Middle frontal gyrus (tissue), 1 donor: ENCODE measurements around the gene GRB7.
"Not testable (repeated sequence)": the region's sequence is repeated elsewhere in the genome, so short reads cannot be mapped to it uniquely, and the experiment has no call there.

Source experiments
- DNase-seq: peaks from one replicate; pipeline ENCODE4 v3.0.0-alpha.2; 2015; ENCODE audit warnings: low spot score; ENCODE audit errors: extremely low spot score

GRB7 gene

DNA sequence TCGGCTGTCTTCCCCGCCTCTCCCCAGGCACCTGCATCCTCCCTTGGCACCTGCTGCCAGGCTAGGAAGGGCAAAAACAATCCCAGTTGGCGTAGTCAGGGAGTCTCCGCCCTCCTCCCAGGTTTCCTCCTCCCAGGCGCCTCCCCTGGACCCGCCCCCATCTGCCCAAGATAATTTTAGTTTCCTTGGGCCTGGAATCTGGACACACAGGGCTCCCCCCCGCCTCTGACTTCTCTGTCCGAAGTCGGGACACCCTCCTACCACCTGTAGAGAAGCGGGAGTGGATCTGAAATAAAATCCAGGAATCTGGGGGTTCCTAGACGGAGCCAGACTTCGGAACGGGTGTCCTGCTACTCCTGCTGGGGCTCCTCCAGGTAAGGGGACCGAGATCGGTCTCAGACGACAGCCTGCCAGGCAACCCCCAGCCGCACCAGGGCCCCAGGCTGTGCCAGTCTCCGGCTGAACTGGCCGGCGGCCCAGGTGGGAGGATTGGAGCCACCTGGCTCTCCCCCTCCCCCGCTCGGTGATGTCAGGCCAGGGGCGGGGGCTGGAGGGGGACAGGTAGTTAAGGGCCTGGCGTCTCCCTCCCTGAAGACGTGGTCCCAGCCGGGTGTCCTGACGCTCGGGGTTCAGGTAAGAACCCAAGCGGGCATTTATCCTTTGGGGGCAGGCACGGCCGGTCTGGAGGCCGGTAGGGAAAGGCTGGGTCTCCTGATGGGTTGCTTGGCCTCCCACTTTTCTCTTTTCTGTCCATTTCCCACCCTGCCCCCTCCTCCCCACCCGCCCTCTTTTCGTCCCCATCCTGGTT lies at the start of gene GRB7:
GRB7 (plus strand) TSS at position 179 of the 808 bp plus-strand sequence. CDS start 4,364 bp downstream, outside the sequence.
- DNase-seq: no peak

GRCh38 chr17:39688475-39688835 lies 49.3 kb upstream of the GRB7 start:
- DNase-seq: no peak

DNA sequence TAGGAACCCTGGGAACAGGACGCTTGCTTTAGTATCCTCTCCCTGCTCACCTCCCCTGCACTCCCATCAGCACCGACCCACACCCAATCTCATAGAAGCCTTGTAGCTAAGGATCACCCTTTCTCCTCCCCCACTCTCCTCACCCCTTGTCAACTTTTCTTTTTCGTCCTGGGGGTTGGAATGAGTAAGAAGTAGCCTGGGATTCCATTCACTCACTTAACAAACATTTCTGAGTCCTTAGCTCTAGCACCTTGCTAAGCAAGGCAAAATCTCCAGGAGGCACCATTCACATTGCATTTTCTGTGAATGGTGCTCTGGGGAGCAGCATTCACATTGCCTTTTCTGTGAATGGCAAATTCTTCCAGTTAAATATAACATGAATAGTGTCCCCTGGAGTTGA lies 48.8 kb upstream of the GRB7 start:
- DNase-seq: no peak

- no peak for DNase-seq
These were observed 43.1 kb upstream of the GRB7 start for GRCh38 chr17:39694593-39694992.

GRCh38 chr17:39695089-39695474 lies 42.7 kb upstream of the GRB7 start:
- DNase-seq: no peak

- DNase-seq: no peak
These were observed 41.0 kb upstream of the GRB7 start for GRCh38 chr17:39696731-39697130.

DNA sequence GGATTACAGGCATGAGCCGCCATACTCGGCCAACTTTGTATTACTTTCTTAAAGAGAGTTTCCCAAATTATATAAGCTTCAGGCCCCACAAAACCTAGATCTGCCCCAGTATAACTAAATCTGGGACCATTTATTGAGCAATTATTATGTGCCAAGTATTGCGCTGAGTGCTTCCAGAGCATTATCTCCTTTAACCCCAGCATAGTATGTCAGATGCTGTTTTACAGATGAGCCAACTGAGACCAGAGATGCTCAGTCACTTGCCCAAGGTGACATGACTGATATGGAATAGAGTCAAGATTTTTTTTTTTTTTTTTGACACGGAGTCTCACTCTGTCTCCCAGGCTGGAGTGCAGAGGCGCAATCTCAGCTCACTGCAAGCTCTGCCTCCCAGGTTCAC lies 39.8 kb upstream of the GRB7 start:
- no peak for DNase-seq

GRCh38 chr17:39699157-39699817 lies 38.5 kb upstream of the GRB7 start:
- not testable (repeated sequence) for DNase-seq

DNA sequence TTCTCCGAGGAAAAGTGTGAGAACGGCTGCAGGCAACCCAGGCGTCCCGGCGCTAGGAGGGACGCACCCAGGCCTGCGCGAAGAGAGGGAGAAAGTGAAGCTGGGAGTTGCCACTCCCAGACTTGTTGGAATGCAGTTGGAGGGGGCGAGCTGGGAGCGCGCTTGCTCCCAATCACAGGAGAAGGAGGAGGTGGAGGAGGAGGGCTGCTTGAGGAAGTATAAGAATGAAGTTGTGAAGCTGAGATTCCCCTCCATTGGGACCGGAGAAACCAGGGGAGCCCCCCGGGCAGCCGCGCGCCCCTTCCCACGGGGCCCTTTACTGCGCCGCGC lies 38.0 kb upstream of the GRB7 start, which contains the start of gene ERBB2:
ERBB2 (plus strand) TSS at position 247 of the 330 bp plus-strand sequence. CDS start 175 bp downstream, outside the sequence.
- no peak for DNase-seq

DNA sequence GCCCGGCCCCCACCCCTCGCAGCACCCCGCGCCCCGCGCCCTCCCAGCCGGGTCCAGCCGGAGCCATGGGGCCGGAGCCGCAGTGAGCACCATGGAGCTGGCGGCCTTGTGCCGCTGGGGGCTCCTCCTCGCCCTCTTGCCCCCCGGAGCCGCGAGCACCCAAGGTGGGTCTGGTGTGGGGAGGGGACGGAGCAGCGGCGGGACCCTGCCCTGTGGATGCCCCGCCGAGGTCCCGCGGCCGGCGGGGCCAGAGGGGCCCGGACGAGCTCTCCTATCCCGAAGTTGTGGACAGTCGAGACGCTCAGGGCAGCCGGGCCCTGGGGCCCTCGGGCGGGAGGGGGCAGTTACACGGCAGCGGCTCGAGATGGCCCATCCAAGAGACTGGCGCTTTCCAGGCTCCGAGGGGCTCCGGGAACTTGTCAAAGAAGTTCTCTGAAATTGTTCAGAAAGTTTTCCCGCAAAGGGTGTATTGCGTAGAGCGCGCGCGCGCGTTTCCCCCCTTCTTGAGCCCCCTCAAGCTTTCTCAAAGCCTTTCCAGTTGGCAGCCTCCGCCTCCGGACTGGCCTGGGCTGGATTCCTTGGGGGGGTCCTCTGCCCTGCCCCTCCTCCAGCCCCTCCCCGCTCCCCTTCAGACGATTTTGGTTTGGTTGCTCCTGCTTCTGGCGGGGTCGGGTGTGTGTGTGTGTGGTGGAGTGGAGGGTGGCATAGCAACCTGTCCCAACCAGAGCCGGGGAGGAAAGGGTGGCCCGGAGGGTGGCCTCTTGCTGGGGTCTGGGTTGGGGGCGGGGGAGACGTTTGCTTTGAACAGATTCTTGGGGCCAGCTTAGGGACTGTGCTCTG lies 37.4 kb upstream of the GRB7 start:
- no peak for DNase-seq

DNA sequence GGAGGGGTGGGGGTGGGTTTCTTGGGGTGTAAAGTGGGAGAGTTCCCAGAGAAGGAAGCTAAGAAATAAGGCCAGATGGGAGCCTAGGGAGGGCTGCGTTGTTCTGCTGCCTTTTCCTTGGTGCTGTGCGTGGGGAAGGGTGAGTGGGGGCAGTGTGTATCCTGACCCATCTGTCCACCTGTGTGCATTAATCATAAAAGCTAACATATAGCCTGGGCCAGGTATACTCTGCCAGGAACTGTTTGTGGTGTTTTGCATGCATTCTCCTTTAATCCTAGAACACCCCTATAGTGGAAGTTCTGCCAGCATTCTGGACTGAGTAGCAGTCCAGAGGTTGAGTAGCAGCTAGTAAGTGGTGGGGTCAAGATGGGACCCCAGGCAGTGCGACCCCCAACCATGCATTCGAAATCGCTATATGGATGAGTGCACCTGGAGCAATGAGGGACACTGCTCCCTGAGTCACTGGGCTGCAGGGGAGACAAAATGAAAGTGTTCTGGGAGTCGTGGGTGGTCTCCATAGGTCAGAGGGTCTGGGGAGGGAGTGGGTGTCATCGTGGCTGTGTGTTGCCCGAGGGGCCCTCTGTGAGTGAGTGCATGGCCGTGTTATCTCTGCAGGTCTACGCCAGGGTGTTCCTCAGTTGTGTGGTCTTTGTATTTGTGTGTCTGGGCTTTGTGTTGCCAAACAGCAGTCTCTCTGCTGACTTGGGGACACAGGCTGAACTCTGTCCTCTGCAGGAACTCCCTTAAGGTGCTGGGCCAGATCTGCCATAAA lies 36.5 kb upstream of the GRB7 start:
- DNase-seq: no peak

GRCh38 chr17:39701784-39702422 lies 35.8 kb upstream of the GRB7 start:
- DNase-seq: no peak

DNA sequence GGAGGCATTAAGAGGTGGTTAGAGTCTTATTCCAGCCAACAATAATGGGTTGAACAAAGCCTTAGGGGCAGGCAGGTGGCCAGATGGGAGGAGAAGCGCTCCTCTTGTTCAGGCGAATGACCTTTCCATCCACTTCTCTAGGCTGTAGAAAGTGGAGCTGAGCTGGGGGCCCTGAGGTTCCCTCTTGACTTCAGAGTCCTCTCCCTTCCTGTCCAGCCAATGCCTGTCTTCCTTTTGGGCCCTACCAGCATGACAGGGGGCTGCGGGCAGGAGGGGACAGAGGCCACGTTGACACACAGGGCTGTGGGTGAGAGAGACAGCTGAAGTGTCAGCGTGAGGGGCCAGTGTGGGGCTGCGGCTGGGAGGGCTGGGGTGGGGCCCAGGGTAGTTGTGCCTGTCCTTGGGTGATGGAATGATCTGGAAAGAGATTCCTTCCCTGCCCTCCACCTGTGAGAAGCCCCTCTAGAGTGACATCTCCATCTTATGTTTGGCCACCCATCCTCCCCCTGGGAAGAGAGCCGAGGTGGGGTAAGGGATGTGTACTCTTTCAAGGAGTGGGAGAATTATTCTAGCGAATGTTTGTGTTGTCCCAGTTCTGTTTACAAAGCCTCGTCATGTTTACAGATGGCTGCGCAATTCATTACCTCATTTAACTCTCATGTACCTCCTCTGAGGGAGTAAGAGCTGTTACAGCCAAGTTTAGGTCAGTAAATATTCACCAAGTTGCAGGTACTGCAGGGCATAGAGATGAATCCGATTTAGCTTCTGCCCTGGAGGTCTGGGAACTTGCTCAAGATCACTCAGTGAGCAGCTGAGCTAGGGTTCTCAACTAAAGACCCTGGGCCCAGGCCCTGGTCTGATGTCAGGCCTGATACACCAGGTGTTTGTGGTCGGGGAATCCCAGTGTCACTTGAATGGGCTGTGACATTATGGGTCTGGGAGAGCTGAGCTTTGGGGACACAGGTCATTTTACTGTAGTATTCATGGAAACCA lies 34.5 kb upstream of the GRB7 start:
- DNase-seq: no peak

DNA sequence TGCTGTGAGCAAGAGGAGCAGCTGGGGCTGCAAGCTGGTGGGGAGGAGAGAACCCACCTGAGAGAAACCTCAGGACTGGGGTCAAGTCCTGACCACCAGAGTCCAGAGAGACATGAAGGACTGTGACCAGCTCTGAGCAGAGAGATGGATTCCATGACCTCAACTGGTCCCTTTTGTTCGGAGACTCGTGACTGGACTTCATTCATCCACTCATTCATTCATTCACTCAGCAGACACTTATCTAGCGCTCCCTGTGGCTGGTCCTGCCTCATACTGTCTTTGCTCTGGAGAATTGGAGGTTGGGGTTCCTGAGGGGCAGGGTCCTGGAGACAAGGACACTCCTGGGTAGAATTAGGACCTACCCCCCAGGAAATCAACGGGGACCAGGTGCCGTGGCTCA lies 33.8 kb upstream of the GRB7 start:
- no peak for DNase-seq

- DNase-seq: no peak
These were observed 32.8 kb upstream of the GRB7 start for GRCh38 chr17:39704821-39705551.

DNA sequence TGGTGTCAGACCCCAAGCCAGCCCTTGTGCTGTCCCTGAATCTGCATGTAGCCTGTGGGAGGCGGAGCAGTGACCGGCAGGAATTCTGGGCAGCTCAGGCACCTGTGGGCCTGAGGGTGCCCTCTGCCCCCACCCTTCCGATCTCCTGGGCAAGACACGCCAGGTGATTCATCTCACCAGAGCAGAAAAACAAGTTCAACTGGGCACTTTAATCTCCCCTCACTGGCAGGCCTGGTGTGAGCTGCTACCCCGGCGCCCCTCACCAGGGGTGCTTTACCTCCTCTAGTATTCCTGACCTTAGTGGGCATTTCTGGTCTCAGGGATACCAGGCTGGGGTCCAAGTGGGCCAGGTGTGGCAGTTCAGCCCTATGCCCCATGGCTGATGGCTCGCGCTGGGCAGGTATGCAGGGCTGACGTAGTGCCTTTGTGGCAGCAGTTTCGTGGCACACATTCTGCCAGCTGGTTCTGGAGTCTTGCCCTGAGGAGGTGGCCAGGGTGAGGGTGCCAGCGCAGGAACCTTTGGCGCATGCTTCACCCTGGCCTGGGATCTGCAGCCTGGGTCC lies 31.9 kb upstream of the GRB7 start:
- no peak for DNase-seq

DNA sequence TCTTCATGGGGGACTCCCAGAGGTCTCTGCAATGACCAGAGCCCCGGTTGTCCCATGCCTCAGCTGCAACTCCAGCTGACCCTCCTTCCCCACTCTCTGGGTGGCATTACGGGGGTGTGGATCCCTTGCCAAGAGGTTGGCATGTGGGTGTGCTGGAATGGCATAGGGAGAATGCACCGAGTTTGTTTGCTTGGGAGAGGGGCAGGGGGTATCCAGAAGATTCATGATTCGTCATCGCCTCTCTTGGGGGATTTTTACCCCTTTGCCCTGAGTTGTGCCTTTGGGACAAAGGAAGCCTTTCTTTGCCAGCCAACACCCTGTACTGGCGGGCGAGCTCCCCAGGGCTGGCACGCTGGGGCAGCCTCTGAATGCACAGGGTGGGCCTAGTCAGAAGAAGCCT lies 31.4 kb upstream of the GRB7 start:
- DNase-seq: no peak

DNA sequence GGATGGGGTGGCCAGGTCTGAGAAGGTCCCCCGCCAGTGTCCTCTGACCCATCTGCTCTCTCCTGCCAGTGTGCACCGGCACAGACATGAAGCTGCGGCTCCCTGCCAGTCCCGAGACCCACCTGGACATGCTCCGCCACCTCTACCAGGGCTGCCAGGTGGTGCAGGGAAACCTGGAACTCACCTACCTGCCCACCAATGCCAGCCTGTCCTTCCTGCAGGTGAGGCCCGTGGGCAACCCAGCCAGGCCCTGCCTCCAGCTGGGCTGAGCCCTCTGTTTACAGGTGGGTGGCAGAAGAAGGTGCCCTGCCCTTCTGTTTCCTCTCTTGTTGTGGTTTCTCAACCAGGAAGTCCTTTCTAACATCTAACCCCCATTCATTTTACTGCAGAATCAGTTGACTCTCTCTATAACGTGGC lies 30.8 kb upstream of the GRB7 start:
- no peak for DNase-seq
